Hepatocyte (in vitro differentiated cells): Measurements from ENCODE around the gene TBC1D7.

Source experiments
- EZH2 ChIP-seq: fragments of 200-600 bp; sonication (generic); IDR thresholded peaks from 2 replicates; pipeline ENCODE4 v1.6.1; 2016; ENCODE audit warnings: antibody characterized with exemption, mild to moderate bottlenecking, borderline replicate concordance
- EZH2phosphoT487 ChIP-seq: fragments of 200-600 bp; sonication (generic); IDR thresholded peaks from one replicate; pipeline ENCODE4 v1.6.1; 2018; ENCODE audit warnings: antibody characterized with exemption, mild to moderate bottlenecking, low read depth, moderate library complexity; ENCODE audit not compliant: unreplicated experiment, severe bottlenecking
- TF ChIP-seq, protein P1 (sequence below): fragments of 200-600 bp; sonication (generic); IDR thresholded peaks from 2 replicates; pipeline ENCODE4 v1.5.1; 2016; ENCODE audit warnings: antibody characterized with exemption, mild to moderate bottlenecking; ENCODE audit not compliant: poor library complexity

DNA sequence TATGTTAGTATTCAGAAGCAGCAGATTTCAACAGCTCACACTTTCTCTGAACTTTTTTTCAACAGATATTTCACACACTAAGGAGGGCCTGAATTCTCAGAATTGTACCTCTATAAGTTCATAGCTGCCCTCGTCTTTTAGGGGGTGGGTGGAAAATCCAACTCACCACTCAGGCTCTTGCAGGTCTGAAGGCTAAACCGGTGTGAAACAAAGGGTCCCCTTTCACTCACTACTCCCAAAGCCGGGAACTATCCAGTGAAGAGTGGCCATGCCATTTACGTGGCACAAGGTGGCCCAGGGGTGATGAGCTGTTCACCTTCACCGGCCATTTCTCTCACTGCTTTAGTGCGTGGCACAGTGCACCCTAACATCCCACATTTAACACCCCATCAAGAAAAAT, 24.2 kb downstream of the TBC1D7 start:
- TF ChIP-seq, protein P1, sequence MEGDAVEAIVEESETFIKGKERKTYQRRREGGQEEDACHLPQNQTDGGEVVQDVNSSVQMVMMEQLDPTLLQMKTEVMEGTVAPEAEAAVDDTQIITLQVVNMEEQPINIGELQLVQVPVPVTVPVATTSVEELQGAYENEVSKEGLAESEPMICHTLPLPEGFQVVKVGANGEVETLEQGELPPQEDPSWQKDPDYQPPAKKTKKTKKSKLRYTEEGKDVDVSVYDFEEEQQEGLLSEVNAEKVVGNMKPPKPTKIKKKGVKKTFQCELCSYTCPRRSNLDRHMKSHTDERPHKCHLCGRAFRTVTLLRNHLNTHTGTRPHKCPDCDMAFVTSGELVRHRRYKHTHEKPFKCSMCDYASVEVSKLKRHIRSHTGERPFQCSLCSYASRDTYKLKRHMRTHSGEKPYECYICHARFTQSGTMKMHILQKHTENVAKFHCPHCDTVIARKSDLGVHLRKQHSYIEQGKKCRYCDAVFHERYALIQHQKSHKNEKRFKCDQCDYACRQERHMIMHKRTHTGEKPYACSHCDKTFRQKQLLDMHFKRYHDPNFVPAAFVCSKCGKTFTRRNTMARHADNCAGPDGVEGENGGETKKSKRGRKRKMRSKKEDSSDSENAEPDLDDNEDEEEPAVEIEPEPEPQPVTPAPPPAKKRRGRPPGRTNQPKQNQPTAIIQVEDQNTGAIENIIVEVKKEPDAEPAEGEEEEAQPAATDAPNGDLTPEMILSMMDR: no peak
- TF ChIP-seq EZH2: no peak
- TF ChIP-seq EZH2phosphoT487: no peak
